KMS-11 (cell line): Measurements from ENCODE around the gene BPTF.
"Not testable (repeated sequence)": the region's sequence is repeated elsewhere in the genome, so short reads cannot be mapped to it uniquely, and the experiment has no call there.

Source experiments
- H2AFZ ChIP-seq: fragments of 200-600 bp; sonication (generic); 2 replicates; pipeline ENCODE4 v1.6.1; 2016; ENCODE audit warnings: antibody characterized with exemption, mixed run types, low read depth
- H3K27ac ChIP-seq: fragments of 200-600 bp; sonication (generic); 2 replicates; pipeline ENCODE4 v1.6.1; 2016; ENCODE audit warnings: mild to moderate bottlenecking, mixed run types
- H3K27me3 ChIP-seq: fragments of 200-600 bp; sonication (generic); 2 replicates; pipeline ENCODE4 v1.6.1; 2017; ENCODE audit warnings: mild to moderate bottlenecking, low read depth, mixed run types, moderate library complexity; ENCODE audit not compliant: insufficient read depth
- H3K36me3 ChIP-seq: fragments of 200-600 bp; sonication (generic); 2 replicates; pipeline ENCODE4 v1.6.1; 2017; ENCODE audit warnings: mild to moderate bottlenecking, mixed run types; ENCODE audit not compliant: insufficient read depth
- H3K4me1 ChIP-seq: fragments of 200-600 bp; sonication (generic); 2 replicates; pipeline ENCODE4 v1.6.1; 2016; ENCODE audit warnings: mild to moderate bottlenecking, low read depth, mixed run types; ENCODE audit not compliant: poor library complexity, severe bottlenecking
- H3K4me2 ChIP-seq: fragments of 200-600 bp; sonication (generic); 2 replicates; pipeline ENCODE4 v1.7.0; 2016; ENCODE audit warnings: mild to moderate bottlenecking, mixed run types
- H3K4me3 ChIP-seq: fragments of 200-600 bp; sonication (generic); IDR thresholded peaks from 2 replicates; pipeline ENCODE4 v1.6.1; 2017; ENCODE audit warnings: low read depth, low read length, mixed read lengths; ENCODE audit not compliant: insufficient read depth
- H3K79me2 ChIP-seq: fragments of 200-600 bp; sonication (generic); 2 replicates; pipeline ENCODE4 v1.6.1; 2016; ENCODE audit warnings: low read depth, mixed run types; ENCODE audit not compliant: insufficient read depth
- H3K9ac ChIP-seq: fragments of 200-600 bp; sonication (generic); 2 replicates; pipeline ENCODE4 v1.6.1; 2016; ENCODE audit warnings: mild to moderate bottlenecking, mixed run types
- H4K20me1 ChIP-seq: fragments of 200-600 bp; sonication (generic); 2 replicates; pipeline ENCODE4 v1.6.1; 2016; ENCODE audit warnings: mild to moderate bottlenecking, mixed run types; ENCODE audit not compliant: insufficient read depth
- CTCF ChIP-seq: fragments of 200-600 bp; sonication (generic); conservative IDR thresholded peaks from 2 replicates; pipeline ENCODE4 v1.6.1; 2017; ENCODE audit warnings: low read depth, mild to moderate bottlenecking, antibody characterized with exemption, low read length, moderate library complexity, mixed read lengths

The BPTF gene

GRCh38 chr17:67912088-67912487 lies 86.8 kb downstream of the BPTF start:
- H3K27me3 ChIP-seq, result no peaks in the 10 kb centered on the region
- H3K27ac ChIP-seq, result no peak overlapping the region
- TF ChIP-seq CTCF, result no peak
- no peak overlapping the region for H3K9ac ChIP-seq
- H3K4me2 ChIP-seq, result no peak overlapping the region
- H4K20me1 ChIP-seq, result no peaks in the 10 kb centered on the region
- H3K4me3 ChIP-seq, result no peak overlapping the region
- H2AFZ ChIP-seq, result no peak overlapping the region
- no peaks in the 10 kb centered on the region for H3K4me1 ChIP-seq
- H3K79me2 ChIP-seq, result no peaks in the 10 kb centered on the region
- H3K36me3 ChIP-seq, result no peaks in the 10 kb centered on the region; the same call in 1 of the 2 replicates

- H3K4me1 ChIP-seq, result no peaks in the 10 kb centered on the region
- H3K4me2 ChIP-seq, result no peak overlapping the region
- no peaks in the 10 kb centered on the region for H3K79me2 ChIP-seq
- no peak overlapping the region for H3K27ac ChIP-seq
- no peaks in the 10 kb centered on the region for H3K27me3 ChIP-seq
- H3K4me3 ChIP-seq, result no peak overlapping the region
- TF ChIP-seq CTCF, result no peak
- H3K36me3 ChIP-seq, result no peaks in the 10 kb centered on the region; the same call in 1 of the 2 replicates
- no peak overlapping the region for H2AFZ ChIP-seq
- no peak overlapping the region for H3K9ac ChIP-seq
- no peaks in the 10 kb centered on the region for H4K20me1 ChIP-seq
Observed at GRCh38 chr17:67912656-67913055, 87.4 kb downstream of the BPTF start.

- H3K4me2 ChIP-seq, result no peak overlapping the region
- no peaks in the 10 kb centered on the region for H3K79me2 ChIP-seq
- H3K27me3 ChIP-seq, result no peaks in the 10 kb centered on the region
- no peak for TF ChIP-seq CTCF
- no peak overlapping the region for H3K4me3 ChIP-seq
- no peak overlapping the region for H2AFZ ChIP-seq
- H3K27ac ChIP-seq, result no peak overlapping the region
- H4K20me1 ChIP-seq, result no peaks in the 10 kb centered on the region
- no peak overlapping the region for H3K9ac ChIP-seq
- H3K4me1 ChIP-seq, result no peaks in the 10 kb centered on the region
- H3K36me3 ChIP-seq, result 0 out of 2 replicates have a peak, but pooled peaks cover 6% of the 10 kb centered on the region
Observed at GRCh38 chr17:67920212-67920611, 94.9 kb downstream of the BPTF start.

GRCh38 chr17:67922503-67922902 lies 97.2 kb downstream of the BPTF start:
- H3K36me3 ChIP-seq, result 0 out of 2 replicates have a peak, but pooled peaks cover 12% of the 10 kb centered on the region
- H3K27me3 ChIP-seq, result no peaks in the 10 kb centered on the region
- H3K79me2 ChIP-seq, result no peaks in the 10 kb centered on the region
- H4K20me1 ChIP-seq, result no peaks in the 10 kb centered on the region
- TF ChIP-seq CTCF, result no peak
- H2AFZ ChIP-seq, result no peak overlapping the region
- H3K4me3 ChIP-seq, result no peak overlapping the region
- H3K4me2 ChIP-seq, result no peak overlapping the region
- H3K27ac ChIP-seq, result no peak overlapping the region
- H3K9ac ChIP-seq, result no peak overlapping the region
- no peaks in the 10 kb centered on the region for H3K4me1 ChIP-seq

- not testable (repeated sequence) for H3K27ac ChIP-seq, H3K27me3 ChIP-seq, H3K4me3 ChIP-seq, H3K79me2 ChIP-seq, H4K20me1 ChIP-seq, H3K9ac ChIP-seq, H3K4me2 ChIP-seq, H2AFZ ChIP-seq, H3K4me1 ChIP-seq
- peaks cover 10% of the 10 kb centered on the region; the same call in 1 of the 2 replicates for H3K36me3 ChIP-seq
Observed at GRCh38 chr17:67928842-67929241, 103.5 kb downstream of the BPTF start.
